Neural cell (in vitro differentiated cells): Measurements from ENCODE around the gene CRABP2. TPM values are rescaled to one million over a fixed set of nuclear protein-coding genes. Genes with fewer than 3 reads are reported as not detected.

ENCODE experiments used
- H2AFZ ChIP-seq: fragments of 200-600, 300-800 bp; sonication (generic), shearing (Covaris generic); 2 replicates; pipeline ENCODE4 v1.6.0; 2014; ENCODE audit warnings: low read depth, mild to moderate bottlenecking, antibody characterized with exemption, low read length, moderate library complexity
- H3F3A ChIP-seq: fragments of 200-600 bp; shearing (Covaris generic); 2 replicates; pipeline ENCODE4 v1.6.1; 2016; ENCODE audit warnings: mild to moderate bottlenecking, moderate library complexity, mixed read lengths, antibody characterized with exemption, low read length; ENCODE audit not compliant: insufficient read depth, poor library complexity, severe bottlenecking
- H3K27ac ChIP-seq: fragments of 200-600, 300-800 bp; sonication (generic), shearing (Covaris generic); 2 replicates; pipeline ENCODE4 v1.5.1; 2014; ENCODE audit warnings: mild to moderate bottlenecking, low read length, moderate library complexity
- H3K27me3 ChIP-seq: fragments of 300-800, 200-600 bp; sonication (generic), shearing (Covaris generic); 2 replicates; pipeline ENCODE4 v1.6.0; 2014; ENCODE audit warnings: mild to moderate bottlenecking, low read depth, low read length, moderate library complexity; ENCODE audit not compliant: insufficient read depth
- H3K36me3 ChIP-seq: fragments of 300-800, 200-600 bp; sonication (generic), shearing (Covaris generic); 2 replicates; pipeline ENCODE4 v1.5.1; 2014; ENCODE audit warnings: mild to moderate bottlenecking, antibody characterized with exemption, low read length, moderate library complexity; ENCODE audit not compliant: insufficient read depth
- H3K4me2 ChIP-seq: fragments of 300-800, 200-600 bp; sonication (generic), shearing (Covaris generic); 2 replicates; pipeline ENCODE4 v1.6.0; 2014; ENCODE audit warnings: mild to moderate bottlenecking, low read length
- H3K4me3 ChIP-seq: fragments of 300-800, 200-600 bp; sonication (generic), shearing (Covaris generic); 2 replicates; pipeline ENCODE4 v1.5.1; 2014; ENCODE audit warnings: mild to moderate bottlenecking, low read length, moderate library complexity
- H3K79me2 ChIP-seq: fragments of 200-600 bp; shearing (Covaris generic); replicated peaks from 2 replicates; pipeline ENCODE4 v1.6.0; 2014; ENCODE audit warnings: mild to moderate bottlenecking, low read length, moderate library complexity; ENCODE audit not compliant: insufficient read depth
- H3K9ac ChIP-seq: fragments of 300-800, 200-600 bp; sonication (generic), shearing (Covaris generic); 2 replicates; pipeline ENCODE4 v1.6.1; 2016; ENCODE audit warnings: mild to moderate bottlenecking, low read length, mixed read lengths
- H3K9me2 ChIP-seq: fragments of 200-600 bp; shearing (Covaris generic); 2 replicates; pipeline ENCODE4 v1.6.1; 2016; ENCODE audit warnings: mild to moderate bottlenecking, low read length, mixed read lengths; ENCODE audit not compliant: insufficient read depth
- H3K9me3 ChIP-seq: fragments of 200-600, 300-800 bp; sonication (generic), shearing (Covaris generic); 2 replicates; pipeline ENCODE4 v1.6.1; 2016; ENCODE audit warnings: mild to moderate bottlenecking, mixed run types, low read length, moderate library complexity, mixed read lengths
- H4K20me1 ChIP-seq: fragments of 200-600 bp; shearing (Covaris generic); 2 replicates; pipeline ENCODE4 v1.6.1; 2016; ENCODE audit warnings: mild to moderate bottlenecking, mixed run types; ENCODE audit not compliant: insufficient read depth
- CTCF ChIP-seq: fragments of 450-650 bp; IDR thresholded peaks from 2 replicates; pipeline ENCODE4 v1.5.1; 2014; ENCODE audit warnings: antibody characterized with exemption, mild to moderate bottlenecking, moderate library complexity; ENCODE audit not compliant: poor library complexity, severe bottlenecking
- EP300 ChIP-seq: fragments of 450-650 bp; conservative IDR thresholded peaks from 2 replicates; pipeline ENCODE4 v1.6.1; 2014; ENCODE audit warnings: antibody characterized with exemption, mild to moderate bottlenecking, moderate library complexity; ENCODE audit not compliant: poor library complexity, severe bottlenecking
- EZH2 ChIP-seq: fragments of 200-600, 300-800 bp; shearing (Covaris generic), sonication (generic); IDR thresholded peaks from 2 replicates; pipeline ENCODE4 v1.6.1; 2014; ENCODE audit warnings: antibody characterized with exemption, low read length, borderline replicate concordance, mild to moderate bottlenecking; ENCODE audit not compliant: insufficient read depth, poor library complexity, severe bottlenecking
- MXI1 ChIP-seq: fragments of 450-650 bp; conservative IDR thresholded peaks from 2 replicates; pipeline ENCODE4 v1.6.1; 2014; ENCODE audit warnings: antibody characterized with exemption, mild to moderate bottlenecking; ENCODE audit not compliant: poor library complexity, severe bottlenecking
- POLR2AphosphoS5 ChIP-seq: IDR thresholded peaks from 2 replicates; pipeline ENCODE4 v1.6.1; 2012
- RAD21 ChIP-seq: fragments of 450-650 bp; conservative IDR thresholded peaks from 2 replicates; pipeline ENCODE4 v1.6.1; 2014; ENCODE audit warnings: antibody characterized with exemption, mild to moderate bottlenecking, moderate library complexity
- REST ChIP-seq: IDR thresholded peaks from 2 replicates; pipeline ENCODE4 v1.6.1; 2012; ENCODE audit warnings: borderline replicate concordance
- SMC3 ChIP-seq: fragments of 450-650 bp; conservative IDR thresholded peaks from 2 replicates; pipeline ENCODE4 v1.6.1; 2014; ENCODE audit warnings: antibody characterized with exemption, mild to moderate bottlenecking, moderate library complexity; ENCODE audit not compliant: poor library complexity
- TAF1 ChIP-seq: IDR thresholded peaks from 2 replicates; pipeline ENCODE4 v1.6.1; 2012; ENCODE audit warnings: low read depth
- polyA plus RNA-seq: library from polyadenylated mRNA; depleted of rRNA; stranded (reverse); fragments of >200 nt; gene quantifications from 2 replicates; pipeline ENCODE4 v1.2.3, GENCODE V29; 2014

Gene CRABP2
- polyA plus RNA-seq, 1 donor from 2014 or later = 7.7 TPM

DNA sequence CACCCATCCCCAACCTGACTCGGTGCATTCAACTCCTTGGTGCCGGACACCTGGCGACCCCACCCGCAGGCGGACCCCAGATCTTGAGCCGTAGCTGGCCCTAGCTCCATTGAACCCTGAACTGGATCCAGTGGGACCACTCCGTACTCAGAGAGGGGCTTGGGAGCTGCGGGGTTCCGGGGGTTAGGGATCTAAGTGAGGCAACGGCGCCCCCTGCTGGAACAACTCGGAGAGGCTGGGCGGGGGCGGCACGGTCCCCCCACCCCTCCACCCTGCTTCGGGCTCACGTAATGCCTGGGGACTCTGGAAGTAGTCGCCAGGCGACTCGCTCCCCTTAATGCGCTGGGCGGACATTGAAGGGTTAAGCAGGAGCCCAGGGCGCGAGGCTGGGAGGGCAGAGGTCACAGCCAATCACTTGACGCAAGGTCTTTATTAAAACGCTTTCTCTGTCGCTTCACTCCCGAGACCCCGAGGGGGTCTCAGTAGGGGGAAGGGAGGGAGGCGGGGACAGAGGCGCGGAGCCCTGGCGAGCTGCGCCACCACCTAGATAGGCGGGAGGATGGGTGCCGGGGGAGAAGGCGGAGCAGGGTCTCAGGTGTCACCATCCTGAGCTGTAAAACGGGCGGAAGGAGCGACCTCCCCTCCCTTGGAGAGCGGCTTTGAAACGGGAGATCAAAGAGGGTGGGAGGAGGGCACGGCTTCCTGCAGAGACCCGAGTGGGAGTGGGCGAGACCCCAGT, 704 bp upstream of the CRABP2 start:
- no peaks in the 10 kb centered on the region for H3K36me3 ChIP-seq
- H3K9ac ChIP-seq = peak overlapping the region; percentile 35
- H3K27ac ChIP-seq = no peak overlapping the region
- peak overlapping the region; percentile 48 for H3K4me2 ChIP-seq
- H3K9me3 ChIP-seq = no peaks in the 10 kb centered on the region
- H2AFZ ChIP-seq = no peak overlapping the region
- no peaks in the 10 kb centered on the region for H4K20me1 ChIP-seq
- H3K27me3 ChIP-seq = peaks cover 15% of the 10 kb centered on the region
- H3F3A ChIP-seq = peaks cover 8% of the 10 kb centered on the region
- no peaks in the 10 kb centered on the region for H3K79me2 ChIP-seq
- no peak for TF ChIP-seq MXI1
- TF ChIP-seq TAF1 = no peak
- peak; percentile 15 for TF ChIP-seq POLR2AphosphoS5
- no peak for TF ChIP-seq EZH2
- no peak for TF ChIP-seq EP300
- peak; percentile 59 for TF ChIP-seq SMC3
- peak; percentile 60 for TF ChIP-seq RAD21
- TF ChIP-seq CTCF = peak; percentile 80
- TF ChIP-seq REST = no peak
- H3K9me2 ChIP-seq = no peaks in the 10 kb centered on the region
- peak overlapping the region; percentile 56 for H3K4me3 ChIP-seq

GRCh38 chr1:156704930-156705320, 458 bp downstream of the CRABP2 start:
- H4K20me1 ChIP-seq = no peaks in the 10 kb centered on the region
- H3K27me3 ChIP-seq = peaks cover 15% of the 10 kb centered on the region
- no peaks in the 10 kb centered on the region for H3K9me3 ChIP-seq
- no peaks in the 10 kb centered on the region for H3K36me3 ChIP-seq
- H3F3A ChIP-seq = peaks cover 8% of the 10 kb centered on the region
- H3K9me2 ChIP-seq = no peaks in the 10 kb centered on the region
- no peak overlapping the region for H3K4me2 ChIP-seq
- no peak for TF ChIP-seq CTCF
- TF ChIP-seq SMC3 = no peak
- no peak for TF ChIP-seq MXI1
- TF ChIP-seq RAD21 = no peak
- TF ChIP-seq EP300 = no peak
- no peak for TF ChIP-seq TAF1
- no peak for TF ChIP-seq POLR2AphosphoS5
- no peak for TF ChIP-seq EZH2
- no peak for TF ChIP-seq REST
- no peak overlapping the region for H3K27ac ChIP-seq
- no peak overlapping the region for H3K9ac ChIP-seq
- no peak overlapping the region for H2AFZ ChIP-seq
- peak overlapping the region; percentile 56 for H3K4me3 ChIP-seq
- no peaks in the 10 kb centered on the region for H3K79me2 ChIP-seq
